GF-D8 (cell line): ENCODE data around the gene NR1H3.
"Not testable (repeated sequence)": the region's sequence is repeated elsewhere in the genome, so short reads cannot be mapped to it uniquely, and the experiment has no call there.

Experiments
- DNase-seq: peaks from one replicate; lab custom pipeline; 2025; lab: John Stamatoyannopoulos, UW

Gene NR1H3

DNA sequence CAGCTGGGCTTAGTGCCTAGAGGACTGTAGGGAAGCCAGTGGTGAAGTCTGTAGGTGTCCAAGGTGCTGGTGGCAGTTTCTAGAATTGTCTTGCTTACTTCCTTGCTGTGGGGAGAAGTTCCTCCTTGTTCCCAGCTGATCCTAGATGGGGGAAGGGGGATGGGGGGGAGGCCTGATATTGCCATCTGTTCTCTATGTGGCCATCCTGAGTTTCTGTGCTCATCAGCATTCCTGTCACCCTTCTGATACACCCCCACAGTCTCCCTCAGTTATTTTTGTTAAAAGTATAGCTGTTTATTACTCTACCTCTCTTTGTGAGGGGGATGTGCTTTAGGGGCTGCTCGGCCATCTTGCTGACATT is 48.7 kb downstream of the NR1H3 start:
- DNase-seq = no peak

DNA sequence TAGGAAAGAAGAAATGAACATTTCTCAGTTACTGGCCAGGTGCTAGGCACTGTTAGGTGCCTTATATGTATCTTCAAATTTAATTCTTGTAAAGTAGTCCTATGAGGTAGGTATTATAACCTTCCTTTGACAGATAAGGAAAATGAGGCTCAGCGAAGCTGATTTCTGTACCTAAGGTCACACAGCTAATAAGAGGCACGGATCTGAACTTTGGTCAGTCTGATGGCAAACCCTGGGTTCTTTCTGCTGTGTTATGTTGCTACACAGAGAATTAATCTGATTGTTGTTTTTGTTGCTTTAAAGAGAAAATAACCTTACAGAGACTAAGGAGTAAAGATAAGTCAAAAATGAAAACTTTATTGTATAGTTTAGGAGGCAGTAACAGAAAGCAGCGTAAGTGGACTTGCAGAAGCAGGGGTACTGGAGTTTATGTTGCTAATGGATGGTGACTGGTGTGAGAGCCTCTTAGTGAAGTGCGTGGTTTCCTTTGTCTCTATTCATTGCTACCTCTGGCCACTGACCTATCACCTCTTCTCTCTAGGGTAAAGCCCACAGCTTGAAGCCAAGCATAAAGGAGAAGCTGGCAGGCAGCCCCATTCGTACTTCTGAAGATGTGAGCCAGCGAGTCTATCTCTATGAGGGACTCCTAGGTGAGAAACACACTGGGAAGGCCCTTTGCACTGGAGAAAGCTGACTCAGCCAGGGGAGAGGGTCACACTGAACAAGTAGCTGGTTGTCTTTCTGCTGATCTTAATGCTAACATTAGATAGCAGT is 50.4 kb downstream of the NR1H3 start:
- DNase-seq = no peak

GRCh38 chr11:47314992-47315391 is 57.2 kb downstream of the NR1H3 start:
- DNase-seq = no peak

DNA sequence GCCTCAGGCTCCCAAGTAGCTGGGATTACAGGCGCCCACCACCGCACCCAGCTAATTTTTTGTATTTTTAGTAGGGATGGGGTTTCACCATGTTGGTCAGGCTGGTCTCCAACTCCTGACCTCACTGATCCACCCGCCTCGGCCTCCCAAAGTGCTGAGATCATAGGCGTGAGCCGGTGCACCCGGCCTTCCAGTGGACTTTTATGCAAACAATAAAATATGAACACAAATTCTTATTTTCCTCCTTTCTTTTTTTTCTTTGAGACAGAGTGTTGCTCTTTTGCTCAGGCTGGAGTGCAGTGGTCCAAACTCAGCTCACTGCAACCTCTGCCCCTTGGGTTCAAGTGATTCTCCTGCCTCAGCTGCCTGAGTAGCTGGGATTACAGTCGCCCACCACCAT is 58.7 kb downstream of the NR1H3 start:
- not testable (repeated sequence) for DNase-seq

DNA sequence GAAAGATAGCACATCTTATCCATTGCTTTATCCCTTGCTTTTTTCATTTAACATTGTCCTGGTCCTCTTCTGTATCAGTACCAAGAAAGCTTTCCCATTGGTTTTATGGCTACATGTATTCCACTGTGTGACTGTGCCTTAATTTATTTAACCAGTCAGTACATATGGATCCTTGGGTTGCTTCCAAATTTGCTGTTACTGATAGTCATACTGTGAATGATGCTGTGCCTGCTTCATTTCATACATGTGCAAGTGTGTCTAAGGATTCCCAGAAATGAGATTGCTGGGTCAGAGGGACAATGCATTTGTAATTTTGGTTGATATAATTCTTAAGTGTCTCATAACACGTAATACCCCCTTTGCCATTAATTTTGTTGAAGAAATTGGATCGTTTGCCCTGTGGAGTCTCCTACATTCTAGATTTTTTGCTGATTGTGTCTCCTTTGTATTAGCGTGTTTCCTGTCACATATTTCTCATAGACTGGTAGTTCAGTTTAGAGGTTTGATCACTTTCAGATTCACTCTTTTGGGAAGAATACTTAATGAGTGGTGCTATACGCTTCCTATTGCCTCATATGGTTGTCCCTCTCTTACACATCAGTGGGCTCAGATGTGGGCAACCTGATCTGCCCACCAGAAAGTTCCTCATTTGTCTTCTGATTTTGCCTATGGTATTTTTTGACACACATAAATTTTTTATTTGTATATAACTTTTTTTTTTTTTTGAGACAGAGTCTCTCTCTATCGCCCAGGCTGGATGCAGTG is 59.5 kb downstream of the NR1H3 start:
- DNase-seq = no peak

- DNase-seq = no peak
These were observed 60.4 kb downstream of the NR1H3 start for GRCh38 chr11:47318166-47318565.
